UCSD-AML1 (cell line): ENCODE measurements around the gene SNRPA.
"Not testable (repeated sequence)": the region's sequence is repeated elsewhere in the genome, so short reads cannot be mapped to it uniquely, and the experiment has no call there.

ENCODE experiments used
- DNase-seq: peaks from one replicate; lab custom pipeline; 2025; ENCODE audit not compliant: unreplicated experiment; lab: John Stamatoyannopoulos, UW

Gene SNRPA

GRCh38 chr19:40721140-40721486 is 29.9 kb upstream of the SNRPA start:
- no peak for DNase-seq

GRCh38 chr19:40721936-40722661 is 28.9 kb upstream of the SNRPA start:
- no peak for DNase-seq

GRCh38 chr19:40723661-40724254 is 27.2 kb upstream of the SNRPA start:
- no peak for DNase-seq

GRCh38 chr19:40724315-40724714 is 26.7 kb upstream of the SNRPA start:
- DNase-seq = no peak

- no peak for DNase-seq
Measured at GRCh38 chr19:40724855-40725254, 26.1 kb upstream of the SNRPA start.

- DNase-seq = no peak
Measured at GRCh38 chr19:40726279-40726678, 24.7 kb upstream of the SNRPA start.

- not testable (repeated sequence) for DNase-seq
Measured at GRCh38 chr19:40730065-40730464, 20.9 kb upstream of the SNRPA start.

GRCh38 chr19:40732304-40732703 is 18.7 kb upstream of the SNRPA start:
- not testable (repeated sequence) for DNase-seq

GRCh38 chr19:40733149-40733548 is 17.9 kb upstream of the SNRPA start:
- no peak for DNase-seq

- no peak for DNase-seq
Measured at GRCh38 chr19:40735013-40735771, 15.8 kb upstream of the SNRPA start.

- DNase-seq = no peak
Measured at GRCh38 chr19:40736661-40737060, 14.3 kb upstream of the SNRPA start.

- DNase-seq = no peak
Measured at GRCh38 chr19:40737102-40737644, 13.8 kb upstream of the SNRPA start.

- DNase-seq = no peak
Measured at GRCh38 chr19:40739030-40739839, 11.8 kb upstream of the SNRPA start.

- no peak for DNase-seq
Measured at GRCh38 chr19:40739871-40740703, 10.9 kb upstream of the SNRPA start.

GRCh38 chr19:40740747-40741146 is 10.3 kb upstream of the SNRPA start:
- DNase-seq = no peak

GRCh38 chr19:40741527-40742390 is 9.2 kb upstream of the SNRPA start:
- no peak for DNase-seq

GRCh38 chr19:40742477-40742876 is 8.5 kb upstream of the SNRPA start:
- no peak for DNase-seq

- no peak for DNase-seq
Measured at GRCh38 chr19:40742886-40743285, 8.1 kb upstream of the SNRPA start.

GRCh38 chr19:40743926-40744325 is 7.1 kb upstream of the SNRPA start:
- no peak for DNase-seq
